Activated T-helper 9 cell treated with anti-CD3 and anti-CD28 coated beads, Interleukin-2, amount 50 U/mL, for 16 hours (primary cell): ENCODE measurements around the gene MSRB3.

Source experiments
- DNase-seq: peaks from one replicate; pipeline ENCODE4 v3.0.0-alpha.2; 2020; ENCODE audit warnings: low read depth

The MSRB3 gene

DNA sequence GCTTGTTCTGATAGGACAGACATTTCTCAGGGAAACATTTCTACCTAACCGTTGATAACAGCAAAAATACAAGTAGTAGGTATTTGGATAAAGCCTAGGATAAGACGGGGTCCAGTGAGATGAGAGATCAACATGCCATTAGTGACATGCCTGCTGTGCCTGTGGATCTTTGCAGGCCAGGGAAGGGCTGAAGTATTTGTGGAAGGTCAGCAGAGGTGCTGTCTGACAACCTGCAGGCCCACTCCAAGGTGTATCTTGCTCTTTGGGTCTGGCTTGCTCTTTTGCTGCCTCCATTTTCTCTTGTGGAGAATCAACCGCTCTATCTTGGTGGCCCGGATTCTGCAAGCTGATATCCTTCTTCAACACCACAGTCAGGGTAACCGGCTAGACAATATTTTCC lies 46.7 kb downstream of the MSRB3 start:
- no peak for DNase-seq

DNA sequence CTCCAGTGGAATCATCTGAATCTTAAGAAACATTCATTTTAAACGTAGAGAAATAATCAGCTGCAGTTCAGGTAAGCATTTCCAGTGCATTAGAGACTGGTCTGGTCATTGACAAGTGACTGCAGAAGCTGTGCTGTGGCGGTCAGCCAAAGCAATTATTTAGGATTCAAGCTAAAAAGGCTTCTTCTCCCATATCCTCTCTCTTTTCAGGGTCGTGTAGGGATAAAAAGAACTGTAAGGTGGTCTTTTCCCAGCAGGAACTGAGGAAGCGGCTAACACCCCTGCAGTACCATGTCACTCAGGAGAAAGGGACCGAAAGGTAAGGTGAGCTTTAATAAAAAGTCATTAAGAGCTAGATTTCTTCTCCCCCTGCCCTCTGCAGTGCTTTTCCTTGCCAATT lies 48.1 kb downstream of the MSRB3 start:
- DNase-seq, result no peak

DNA sequence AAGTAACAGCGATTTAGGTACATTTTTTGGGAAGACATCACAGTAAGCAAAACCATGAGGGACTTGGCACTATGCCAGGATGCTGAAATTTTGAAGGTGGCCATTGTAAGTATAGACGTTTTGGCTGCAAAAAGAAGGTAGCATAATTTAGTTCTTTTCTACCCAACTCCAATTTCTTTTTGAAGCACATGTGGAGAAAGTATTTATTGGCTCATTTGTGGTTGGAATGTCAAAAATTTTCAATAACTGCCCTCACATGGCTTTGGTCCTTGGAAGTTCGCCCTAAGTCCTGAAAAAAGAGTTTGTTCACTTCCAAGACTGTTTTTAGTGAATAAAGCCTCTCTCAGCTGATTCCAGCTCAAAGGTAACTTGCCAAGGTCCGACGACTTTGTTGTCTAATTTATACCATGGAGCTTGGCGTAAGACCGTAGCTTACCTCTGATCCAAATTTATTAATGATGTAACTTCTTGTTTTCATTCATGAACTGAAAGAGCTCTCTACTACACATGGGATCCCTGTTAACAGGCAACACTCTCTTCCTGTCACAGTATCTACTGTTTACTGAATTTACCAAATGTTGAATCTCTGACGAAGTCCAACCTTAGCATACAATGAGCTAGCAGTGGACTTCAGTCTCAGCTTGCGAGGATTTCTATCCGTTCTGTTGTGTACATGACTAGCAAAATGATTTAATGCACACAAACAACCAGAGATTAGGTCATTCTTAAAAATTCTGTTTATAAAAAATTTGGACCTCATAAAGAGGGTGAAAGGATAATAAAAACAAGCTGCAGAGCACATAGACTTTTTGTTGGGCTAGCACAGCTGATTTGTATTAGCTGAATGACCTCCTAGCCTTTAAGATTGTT lies 49.0 kb downstream of the MSRB3 start:
- DNase-seq, result no peak

DNA sequence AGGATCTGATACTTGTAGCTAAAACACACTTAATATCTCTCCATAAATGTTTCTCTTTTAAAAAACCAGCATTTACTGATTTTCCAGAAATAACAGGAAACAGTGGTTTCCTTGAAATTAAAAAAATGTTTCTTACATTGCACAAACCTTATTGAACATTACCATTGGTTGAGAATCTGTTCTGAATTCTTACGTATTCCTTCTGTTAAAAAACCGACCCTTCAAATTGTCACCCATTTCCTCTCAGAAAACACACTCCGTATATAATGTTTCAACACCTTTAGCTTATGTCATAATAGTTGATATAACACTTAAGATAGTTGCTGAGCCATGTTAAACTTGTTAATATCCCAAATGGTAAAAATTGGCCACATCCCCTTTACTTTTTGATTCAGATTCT lies 51.2 kb downstream of the MSRB3 start:
- no peak for DNase-seq

DNA sequence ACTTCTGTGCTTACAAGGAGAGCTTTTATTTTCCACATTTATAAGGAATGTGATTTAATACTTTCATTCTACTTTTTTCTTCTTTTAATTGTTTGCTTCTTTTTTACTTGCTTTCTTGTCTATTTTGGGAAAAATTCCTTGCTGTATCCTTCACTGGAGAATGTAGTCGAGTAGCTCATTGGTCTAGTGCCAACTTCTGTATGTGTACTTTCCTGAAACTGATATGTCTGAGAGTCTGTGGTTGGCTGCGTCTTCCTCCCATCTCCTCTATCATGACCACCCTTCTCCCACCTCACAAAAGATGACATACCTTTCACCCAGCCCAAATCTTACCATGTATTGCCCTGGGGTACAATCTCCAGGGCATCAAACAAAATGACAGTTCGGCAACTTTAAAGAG lies 51.8 kb downstream of the MSRB3 start:
- no peak for DNase-seq

DNA sequence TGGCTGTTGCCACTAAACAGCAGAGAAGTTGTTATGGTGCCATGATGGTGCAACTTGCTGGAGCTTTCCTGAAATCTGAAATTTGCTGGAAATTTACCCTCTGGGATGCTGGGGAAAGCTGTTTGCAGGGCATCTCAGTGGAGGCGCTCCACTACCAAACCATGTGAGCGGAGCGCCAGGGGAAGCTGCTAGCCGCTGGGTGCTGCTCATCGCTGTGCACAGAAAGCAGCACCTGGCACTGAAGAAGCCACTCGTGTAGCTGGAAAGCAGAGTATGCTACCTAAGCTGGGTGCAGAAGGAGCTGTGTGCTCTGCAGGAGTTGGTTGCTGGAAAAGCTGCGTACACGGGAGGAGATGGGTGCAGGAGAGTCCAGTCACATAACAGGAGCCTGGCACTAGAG lies 53.0 kb downstream of the MSRB3 start:
- DNase-seq, result no peak

DNA sequence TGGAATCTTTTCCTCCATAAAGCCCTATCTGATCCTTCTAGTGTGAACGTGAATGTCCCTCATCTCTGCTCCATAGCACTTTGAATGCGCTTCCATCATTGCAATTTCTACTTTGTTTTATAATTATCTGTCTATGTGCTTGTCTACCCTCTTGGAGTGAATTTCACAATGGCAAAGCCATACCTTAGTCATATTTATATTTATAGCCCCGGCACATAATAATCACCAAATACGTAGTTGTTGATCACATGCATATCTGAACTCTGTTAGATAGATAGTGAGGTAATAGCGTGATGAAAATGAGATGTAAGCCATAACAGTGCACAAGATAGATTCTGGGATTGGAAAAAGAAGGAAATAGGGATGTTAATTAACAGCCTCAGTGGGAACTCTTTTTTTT lies 55.2 kb downstream of the MSRB3 start:
- no peak for DNase-seq

DNA sequence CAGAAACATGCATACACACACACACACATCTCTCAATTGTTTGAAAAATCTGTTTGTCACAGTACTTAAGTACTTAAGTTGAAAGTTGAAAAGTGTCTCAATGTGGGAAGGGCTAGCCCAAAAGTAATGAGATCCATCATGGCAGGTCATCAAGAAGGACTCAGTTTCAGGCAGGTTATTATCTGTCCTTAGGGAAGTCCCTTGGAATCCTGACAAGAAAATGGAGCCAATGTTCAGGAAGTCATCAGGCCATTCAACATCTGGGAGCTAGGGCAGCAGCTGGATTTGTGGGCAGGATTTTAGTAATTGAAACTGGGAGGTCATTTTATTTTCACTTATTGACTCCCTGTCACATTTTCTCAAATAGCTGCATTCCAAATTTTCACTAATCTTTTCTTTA lies 56.0 kb downstream of the MSRB3 start:
- no peak for DNase-seq

DNA sequence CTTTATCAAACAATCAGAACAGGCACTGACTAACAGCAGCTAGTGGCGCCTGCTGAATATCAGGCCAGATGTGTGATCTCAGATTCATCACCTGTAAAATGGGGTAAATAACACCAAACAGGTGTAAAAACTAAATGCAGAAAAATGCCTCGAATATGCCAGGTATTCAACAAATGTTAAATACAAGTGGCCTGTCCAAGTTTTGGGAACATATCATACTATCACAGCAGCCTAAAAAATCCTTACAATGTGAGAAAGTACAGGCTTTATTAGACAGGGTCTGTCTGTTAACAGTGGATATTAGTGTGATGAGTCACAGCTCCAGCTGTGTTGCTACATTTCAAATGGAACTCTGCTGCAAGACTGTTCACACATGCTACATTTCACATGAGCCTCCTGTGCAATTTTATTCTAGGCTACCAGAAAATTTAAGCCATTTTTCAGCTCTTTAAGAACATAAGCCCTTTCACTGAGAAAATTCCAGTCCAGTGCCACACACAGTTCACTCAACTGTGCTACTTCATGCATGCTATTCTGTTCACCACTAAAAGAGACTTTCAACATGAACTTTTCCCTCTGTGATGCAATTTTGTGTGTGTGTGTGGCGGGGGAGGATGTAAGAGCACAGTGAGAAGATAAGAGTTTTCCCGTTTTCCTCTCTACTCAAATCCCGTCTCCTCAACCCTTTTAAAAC lies 56.7 kb downstream of the MSRB3 start:
- DNase-seq, result no peak

DNA sequence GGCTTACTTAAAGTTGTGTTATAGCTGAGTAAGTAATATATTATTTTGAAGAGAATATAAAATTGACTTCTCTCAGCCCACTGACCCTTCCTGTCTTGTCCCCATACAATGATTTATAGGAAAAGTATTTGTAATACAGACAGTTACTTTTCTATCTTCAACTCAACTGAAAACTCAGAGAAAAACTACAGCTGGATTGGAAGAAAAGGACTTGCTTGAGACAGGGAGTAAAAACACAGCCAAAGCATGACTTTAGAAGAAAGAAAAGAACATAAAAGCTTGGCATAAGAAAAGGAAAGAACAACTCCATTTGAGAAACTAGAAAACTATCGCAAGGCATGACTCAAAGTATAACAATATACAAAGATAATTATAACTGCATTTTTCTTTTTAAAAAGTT lies 57.5 kb downstream of the MSRB3 start:
- DNase-seq, result no peak

DNA sequence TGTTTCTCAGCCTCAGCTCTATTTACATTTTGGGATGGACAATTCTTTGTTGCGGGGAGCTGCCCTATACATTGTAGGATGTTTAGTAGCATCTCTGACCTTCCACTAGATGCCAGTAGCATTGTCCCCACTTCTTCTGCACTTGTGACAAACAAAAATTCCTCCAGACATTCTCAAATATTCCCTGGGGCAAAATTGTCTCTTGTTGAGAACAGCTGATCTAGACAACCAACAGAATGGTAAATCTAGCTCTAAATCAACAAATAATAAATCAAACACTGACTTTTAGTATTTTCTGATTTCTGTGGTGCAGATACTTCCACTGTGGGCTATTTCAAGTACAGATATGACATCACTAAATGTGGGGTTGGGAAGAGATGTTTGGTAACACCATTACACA lies 60.7 kb downstream of the MSRB3 start:
- DNase-seq, result no peak

DNA sequence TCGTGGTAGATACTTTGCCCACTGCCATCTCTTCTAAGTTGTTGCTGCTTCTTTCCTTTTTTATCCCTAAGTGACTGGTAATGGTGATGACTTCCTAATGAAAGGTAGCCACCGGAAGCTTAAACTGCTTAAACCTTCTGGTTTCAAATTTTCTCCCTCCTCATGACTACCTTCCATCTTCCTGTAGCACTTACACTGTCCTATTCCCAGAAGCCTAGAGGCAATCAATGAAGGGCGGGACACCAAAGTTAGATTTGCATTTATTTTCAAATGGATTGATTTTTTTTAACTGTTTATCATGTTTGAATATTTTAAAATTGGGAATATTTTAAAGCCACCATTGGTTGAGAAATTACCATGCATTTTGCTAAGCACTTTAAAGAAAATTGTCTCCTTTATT lies 64.7 kb downstream of the MSRB3 start:
- DNase-seq, result no peak

DNA sequence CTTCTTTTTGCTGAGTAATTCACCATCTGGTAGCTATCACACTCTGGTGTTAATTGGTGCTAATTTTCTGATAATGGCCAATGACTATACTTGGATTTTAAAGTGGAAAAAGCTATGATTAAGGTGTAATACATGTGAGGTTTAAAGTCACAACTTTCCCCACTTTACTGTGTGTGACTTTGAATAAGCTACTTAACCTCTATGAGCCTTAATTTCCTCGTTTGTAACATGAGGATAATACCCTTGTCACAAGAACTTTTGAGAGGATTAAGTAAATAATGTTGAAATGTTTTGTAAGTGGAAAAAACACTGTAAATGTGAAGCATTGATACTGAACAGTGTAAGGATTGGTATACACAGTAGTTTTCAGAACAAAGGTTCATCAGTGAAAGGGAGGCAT lies 65.3 kb downstream of the MSRB3 start:
- DNase-seq, result no peak

DNA sequence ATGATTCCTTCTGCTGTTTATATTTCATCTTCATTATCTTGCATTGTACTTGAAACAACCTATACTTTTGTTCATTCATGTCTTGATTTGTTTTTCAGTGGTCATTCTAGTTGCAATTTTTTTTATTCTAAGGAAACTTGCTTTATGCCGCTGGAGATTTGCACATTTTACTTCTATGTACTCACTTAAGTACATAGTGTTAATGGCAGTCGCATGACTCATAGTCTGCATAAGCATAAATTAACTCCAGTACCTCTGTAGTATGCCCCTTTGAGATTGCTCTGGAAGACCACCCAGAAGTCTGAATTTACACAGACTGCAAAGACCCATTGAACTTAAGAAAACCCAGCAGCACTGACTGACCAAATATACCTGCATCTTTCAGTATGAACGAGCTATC lies 77.0 kb downstream of the MSRB3 start:
- no peak for DNase-seq

DNA sequence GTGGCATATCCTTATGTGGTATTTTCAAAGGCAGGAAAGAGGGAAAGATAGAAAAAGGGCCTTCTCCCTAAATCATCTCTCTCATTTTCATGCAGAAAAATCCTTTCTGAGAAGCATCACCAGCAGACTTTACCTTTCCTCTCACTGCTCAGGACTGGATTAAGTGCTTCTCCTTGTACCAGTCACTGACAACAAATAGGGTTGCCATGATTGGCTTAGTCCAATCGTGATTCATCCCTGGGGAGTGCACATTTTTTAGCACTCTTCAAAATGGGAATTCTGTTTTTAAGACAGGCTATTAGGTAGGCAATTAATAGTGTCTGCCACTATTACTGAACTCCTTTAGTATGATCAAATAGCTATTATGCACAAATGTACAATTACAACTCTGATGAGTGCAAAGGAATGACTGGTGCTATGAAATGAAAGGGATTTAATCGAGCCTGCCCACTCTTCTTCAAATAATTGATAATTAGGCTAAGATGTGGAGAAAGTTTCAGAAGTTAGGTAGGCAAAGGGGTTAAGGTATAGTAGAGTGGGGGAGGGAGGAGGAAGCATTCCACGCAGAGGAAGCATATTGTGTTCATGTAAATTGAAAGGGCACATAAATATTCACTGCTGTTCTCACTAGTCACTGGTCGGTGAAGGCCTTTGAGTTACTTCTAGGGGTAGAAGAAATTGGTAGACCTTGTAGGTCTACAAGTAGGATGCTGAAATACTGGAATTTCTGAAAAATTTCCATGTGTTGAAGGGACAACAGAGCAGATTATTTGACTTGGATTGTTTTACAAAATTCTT lies 84.0 kb downstream of the MSRB3 start:
- no peak for DNase-seq

DNA sequence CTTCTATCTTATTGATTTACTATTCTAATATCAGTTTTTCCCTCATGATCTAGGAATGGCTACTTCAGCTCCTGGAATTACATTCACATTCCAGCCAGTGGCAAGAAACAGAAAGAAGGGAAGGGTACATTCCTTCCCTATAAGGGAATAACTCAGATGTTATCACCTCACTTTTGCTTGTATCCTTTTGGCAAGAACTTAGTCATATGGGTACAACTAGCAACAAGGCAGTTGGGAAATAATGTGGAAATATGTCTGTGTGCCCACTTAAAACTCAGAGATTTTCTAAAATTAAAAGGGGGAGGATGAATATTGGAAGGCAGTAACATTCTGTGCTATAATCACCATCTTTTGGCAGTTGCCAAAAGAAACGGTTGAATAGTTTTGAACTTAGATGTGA lies 85.6 kb downstream of the MSRB3 start:
- no peak for DNase-seq

DNA sequence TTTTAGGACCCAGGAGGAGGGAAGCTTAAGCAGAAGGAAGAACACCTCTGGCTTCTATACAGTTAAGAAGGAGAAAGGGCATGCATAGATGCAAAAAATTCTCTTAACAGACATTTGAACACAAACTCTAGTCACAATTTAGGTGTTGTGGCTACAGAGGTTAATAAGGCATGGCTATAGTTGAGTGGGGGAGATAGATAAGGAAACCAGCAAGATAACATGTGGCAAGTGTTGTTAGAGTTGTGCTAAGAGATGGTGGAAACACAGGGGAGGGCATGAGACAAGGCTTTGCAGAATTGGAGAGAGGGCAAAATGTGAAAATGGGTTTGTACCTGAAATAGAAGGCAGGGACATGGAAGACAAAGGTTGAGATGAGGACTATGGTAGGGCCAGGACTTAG lies 88.9 kb downstream of the MSRB3 start:
- no peak for DNase-seq

DNA sequence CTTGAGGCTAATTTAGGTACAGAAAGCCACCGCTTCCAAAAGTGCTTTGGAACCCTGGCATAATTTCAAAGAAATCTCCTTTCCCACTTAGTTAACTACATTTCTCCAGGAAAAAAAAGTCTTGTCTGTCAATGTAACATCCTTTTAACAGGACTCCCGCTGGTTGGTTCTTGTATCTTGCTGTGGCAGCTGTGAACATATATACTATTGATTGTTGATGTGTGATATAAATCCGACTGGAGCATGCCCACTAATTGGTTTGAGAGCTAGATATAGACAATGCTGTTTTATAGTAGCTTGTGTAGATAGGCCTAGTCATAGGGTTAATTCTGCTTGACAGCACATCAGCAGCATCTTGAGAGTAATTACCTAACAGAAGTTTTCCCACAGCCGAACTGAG lies 89.6 kb downstream of the MSRB3 start:
- DNase-seq, result no peak

DNA sequence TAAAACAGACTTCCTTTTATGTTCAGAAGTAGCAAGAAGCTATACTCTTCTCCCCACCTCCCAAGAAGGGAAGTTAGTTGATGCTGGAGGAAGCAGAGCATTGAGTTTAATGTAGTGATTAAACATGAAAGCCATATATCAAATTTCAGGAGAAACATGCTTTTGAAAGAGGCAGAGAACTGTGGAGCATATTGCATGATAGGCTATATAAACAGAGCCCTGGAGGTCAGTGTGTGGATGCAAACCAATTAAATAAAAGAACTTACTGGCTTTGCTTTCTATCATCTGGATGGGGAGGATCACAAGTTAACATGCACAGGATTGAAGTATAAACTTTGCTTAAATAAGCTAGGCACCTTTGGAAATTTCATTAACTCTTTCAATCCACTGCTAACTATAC lies 94.1 kb downstream of the MSRB3 start:
- no peak for DNase-seq

DNA sequence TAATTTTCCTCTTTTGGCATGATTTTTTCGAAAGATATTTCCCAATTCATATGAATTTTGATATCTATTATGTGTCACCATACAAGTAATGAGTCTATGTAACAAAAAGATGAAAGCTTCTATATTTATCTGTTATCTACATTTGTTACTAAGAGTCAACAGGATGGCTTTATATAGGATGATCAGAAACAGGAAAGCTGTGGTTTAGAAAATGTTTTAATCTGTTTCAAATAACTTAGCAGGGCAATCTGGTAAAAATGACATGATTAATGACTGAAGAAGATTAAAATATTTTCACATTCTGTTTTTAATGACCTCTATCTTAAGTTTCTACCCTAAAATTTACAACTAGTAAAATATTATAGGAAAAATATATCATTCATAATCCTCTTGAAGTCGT lies 105.8 kb downstream of the MSRB3 start:
- no peak for DNase-seq

DNA sequence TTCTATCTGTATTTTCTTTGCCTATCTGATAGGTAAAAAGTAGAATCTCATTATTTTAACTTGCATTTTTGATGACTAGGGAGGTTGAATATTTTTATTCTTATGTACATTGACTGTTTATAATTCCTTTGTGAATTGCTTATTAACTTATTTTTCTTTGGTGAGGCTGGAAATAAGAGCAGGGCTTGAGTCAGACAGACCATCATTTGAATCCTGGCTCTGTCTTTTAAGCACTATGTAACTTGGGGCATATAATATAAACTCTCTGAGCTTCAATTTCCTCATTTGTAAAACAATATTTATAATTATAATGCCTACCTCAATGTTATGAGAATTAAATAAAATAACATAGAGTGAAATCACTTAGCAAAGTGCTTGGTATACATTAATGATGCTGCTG lies 108.9 kb downstream of the MSRB3 start:
- DNase-seq, result no peak

DNA sequence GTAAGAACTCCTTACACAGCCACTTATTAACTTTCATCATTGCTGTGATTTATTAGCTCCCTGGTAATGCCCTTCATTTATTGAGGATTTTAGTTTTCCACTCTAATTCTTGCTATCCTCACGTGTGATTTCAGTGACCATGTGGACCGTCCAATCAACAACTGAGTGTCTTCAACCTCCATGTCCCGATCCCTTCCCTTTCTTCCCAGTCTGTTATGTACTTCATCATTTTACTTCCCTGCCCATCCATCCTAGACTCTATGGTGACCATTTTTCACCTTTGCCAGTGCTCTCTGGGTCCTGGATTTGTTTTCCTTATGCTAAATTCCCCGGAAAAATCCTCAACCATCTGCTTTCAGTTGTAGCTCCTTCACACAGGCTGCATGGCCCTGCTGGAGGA lies 111.0 kb downstream of the MSRB3 start:
- DNase-seq, result no peak

DNA sequence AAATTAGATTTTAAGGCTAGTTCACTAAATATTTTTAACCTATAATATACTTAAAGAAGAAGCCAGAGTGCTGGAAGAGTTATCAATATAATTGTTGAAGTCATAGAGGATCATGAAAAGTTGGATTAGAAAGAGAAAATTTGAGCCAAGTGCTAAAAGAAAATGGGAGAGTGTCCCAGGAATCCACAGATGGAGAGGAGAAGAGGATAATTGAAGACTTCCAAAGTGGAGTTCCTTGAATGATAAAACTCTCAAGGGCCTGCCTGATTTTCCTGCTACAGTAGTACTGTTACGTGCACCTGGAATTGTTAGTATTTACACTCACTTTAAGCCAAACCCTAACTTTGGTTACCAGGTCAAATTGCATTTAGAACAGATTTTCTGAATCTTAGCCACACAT lies 113.2 kb downstream of the MSRB3 start:
- DNase-seq, result no peak
